GM23338 (cell line): Measurements from ENCODE around the gene SMURF1. TPM values are rescaled to one million over a fixed set of nuclear protein-coding genes. Genes with fewer than 3 reads are reported as not detected.

Experiments
- ATAC-seq: fragments of 200-7000 bp; cut with Tn5 transposase; 3 replicates; pipeline ENCODE4 v1.9.1; 2020
- DNase-seq: peaks from one replicate; pipeline ENCODE4 v3.0.0-alpha.2; 2015; ENCODE audit warnings: low spot score
- H2AFZ ChIP-seq: fragments of 200-600 bp; sonication (generic); 2 replicates; pipeline ENCODE4 v1.8.0; 2016; ENCODE audit warnings: antibody characterized with exemption, mild to moderate bottlenecking, moderate library complexity
- H3F3A ChIP-seq: fragments of 200-600 bp; sonication (generic); replicated peaks from 2 replicates; pipeline ENCODE4 v1.8.0; 2017; ENCODE audit warnings: antibody characterized with exemption, mixed run types, low read depth
- H3K27ac ChIP-seq: fragments of 200-600 bp; sonication (generic); 2 replicates; pipeline ENCODE4 v1.6.1; 2016; ENCODE audit warnings: low read depth
- H3K27me3 ChIP-seq: fragments of 200-600 bp; sonication (generic); 2 replicates; pipeline ENCODE4 v1.8.0; 2016; ENCODE audit warnings: mild to moderate bottlenecking, mixed run types, moderate library complexity; ENCODE audit not compliant: insufficient read depth
- H3K36me3 ChIP-seq: fragments of 200-600 bp; sonication (generic); 2 replicates; pipeline ENCODE4 v1.8.0; 2016; ENCODE audit warnings: mild to moderate bottlenecking; ENCODE audit not compliant: insufficient read depth
- H3K4me1 ChIP-seq: fragments of 200-600 bp; sonication (generic); 2 replicates; pipeline ENCODE4 v1.8.0; 2016; ENCODE audit warnings: mild to moderate bottlenecking, moderate library complexity; ENCODE audit not compliant: insufficient read depth
- H3K4me2 ChIP-seq: fragments of 200-600 bp; sonication (generic); 2 replicates; pipeline ENCODE4 v1.7.1; 2017; ENCODE audit warnings: mixed run types
- H3K4me3 ChIP-seq: fragments of 200-600 bp; sonication (generic); 2 replicates; pipeline ENCODE4 v1.6.1; 2016; ENCODE audit warnings: mixed run types
- H3K79me2 ChIP-seq: fragments of 200-600 bp; sonication (generic); replicated peaks from 2 replicates; pipeline ENCODE4 v1.8.0; 2017; ENCODE audit warnings: mild to moderate bottlenecking; ENCODE audit not compliant: insufficient read depth
- H3K9me2 ChIP-seq: fragments of 200-600 bp; sonication (generic); 2 replicates; pipeline ENCODE4 v1.8.0; 2017; ENCODE audit not compliant: insufficient read depth
- H4K20me1 ChIP-seq: fragments of 200-600 bp; sonication (generic); replicated peaks from 2 replicates; pipeline ENCODE4 v1.8.0; 2017; ENCODE audit warnings: mild to moderate bottlenecking; ENCODE audit not compliant: insufficient read depth
- H3K27ac Mint-ChIP-seq: 2 replicates; pipeline ENCODE4 v1.8.0; 2020; ENCODE audit warnings: inconsistent platforms, mild to moderate bottlenecking, moderate library complexity, mixed read lengths
- H3K27me3 Mint-ChIP-seq: 3 replicates; pipeline ENCODE4 v1.8.0; 2022; ENCODE audit warnings: low read depth, mild to moderate bottlenecking, moderate library complexity, mixed read lengths, inconsistent platforms; ENCODE audit not compliant: insufficient read depth, poor library complexity
- H3K36me3 Mint-ChIP-seq: 3 replicates; pipeline ENCODE4 v1.8.0; 2021; ENCODE audit warnings: low read depth, mild to moderate bottlenecking, inconsistent platforms, moderate library complexity, mixed read lengths
- H3K4me1 Mint-ChIP-seq: 3 replicates; pipeline ENCODE4 v1.8.0; 2020; ENCODE audit warnings: mild to moderate bottlenecking, inconsistent platforms, mixed read lengths
- H3K4me3 Mint-ChIP-seq: 3 replicates; pipeline ENCODE4 v1.8.0; 2021; ENCODE audit warnings: moderate library complexity, mild to moderate bottlenecking, inconsistent platforms, mixed read lengths
- H3K9me3 Mint-ChIP-seq: 3 replicates; pipeline ENCODE4 v1.8.0; 2020; ENCODE audit warnings: moderate library complexity, mild to moderate bottlenecking, inconsistent platforms, mixed read lengths
- CREB1 ChIP-seq: fragments of 250-450 bp; sonication (Bioruptor Pico); IDR thresholded peaks from 2 replicates; pipeline ENCODE4 v1.5.0; 2020; ENCODE audit warnings: low read depth, mild to moderate bottlenecking, moderate library complexity
- EZH2 ChIP-seq: fragments of 200-600 bp; sonication (generic); IDR thresholded peaks from one replicate; pipeline ENCODE4 v1.8.0; 2017; ENCODE audit warnings: antibody characterized with exemption, mild to moderate bottlenecking, low read depth; ENCODE audit not compliant: unreplicated experiment
- EZH2phosphoT487 ChIP-seq: fragments of 200-600 bp; sonication (generic); IDR thresholded peaks from one replicate; pipeline ENCODE4 v1.8.1; 2018; ENCODE audit warnings: antibody characterized with exemption; ENCODE audit not compliant: unreplicated experiment
- JUNB ChIP-seq: IDR thresholded peaks from one replicate; pipeline ENCODE4 v1.6.1; 2016; ENCODE audit warnings: antibody characterized with exemption; ENCODE audit not compliant: unreplicated experiment
- NANOG ChIP-seq: IDR thresholded peaks from 2 replicates; pipeline ENCODE4 v1.6.1; 2016; ENCODE audit warnings: antibody characterized with exemption, borderline replicate concordance
- POLR2AphosphoS5 ChIP-seq: IDR thresholded peaks from 2 replicates; pipeline ENCODE4 v1.6.1; 2016; ENCODE audit warnings: antibody characterized with exemption, low read depth
- STAT1 ChIP-seq: IDR thresholded peaks from one replicate; pipeline ENCODE4 v1.6.1; 2016; ENCODE audit warnings: antibody characterized with exemption; ENCODE audit not compliant: unreplicated experiment
- ZNF114 ChIP-seq: fragments of 250-450 bp; sonication (Bioruptor Pico); IDR thresholded peaks from 2 replicates; pipeline ENCODE4 v1.5.0; 2020; ENCODE audit warnings: mild to moderate bottlenecking, moderate library complexity
- ZNF331 ChIP-seq: fragments of 250-450 bp; sonication (Bioruptor Pico); IDR thresholded peaks from 2 replicates; pipeline ENCODE4 v1.5.0; 2020; ENCODE audit warnings: low read depth, mild to moderate bottlenecking, moderate library complexity
- polyA plus RNA-seq: library from polyadenylated mRNA; unstranded; fragments of >200 nt; fragmentation: Nextera tagmentation; extraction: Ambion mirVana; gene quantifications from 2 replicates; pipeline ENCODE4 v1.2.1, GENCODE V29; 2016
- total RNA-seq: library from RNA; depleted of rRNA; stranded (reverse); fragments of >200 nt; shearing (Covaris generic); gene quantifications from 2 replicates; pipeline ENCODE4 v1.2.3, GENCODE V29; 2014
- TF ChIP-seq, protein P1 (sequence below): IDR thresholded peaks from one replicate; pipeline ENCODE4 v1.6.1; 2018; ENCODE audit warnings: antibody characterized with exemption; ENCODE audit not compliant: unreplicated experiment
- TF ChIP-seq, protein P2 (sequence below), 2 experiments: fragments of 200-600 bp in 1 of 2; sonication (generic) in 1 of 2; conservative IDR thresholded peaks; 2 replicates each; pipeline versions ENCODE4 v1.5.1 to v1.6.1; 2016 to 2017; ENCODE audit warnings: antibody characterized with exemption in 2 of 2, low read depth in 2 of 2, mild to moderate bottlenecking in 2 of 2, moderate library complexity in 1 of 2
- TF ChIP-seq, protein P3 (sequence below): IDR thresholded peaks from 2 replicates; pipeline ENCODE4 v1.6.1; 2016; ENCODE audit warnings: antibody characterized with exemption
- TF ChIP-seq, protein P4 (sequence below): fragments of 250-450 bp; sonication (Bioruptor Pico); IDR thresholded peaks from 2 replicates; pipeline ENCODE4 v1.5.0; 2020; ENCODE audit warnings: mild to moderate bottlenecking, moderate library complexity

The SMURF1 gene
- total and polyA plus RNA-seq, 2 experiments from 2014 or later, result 5.8 to 23.9 TPM

DNA sequence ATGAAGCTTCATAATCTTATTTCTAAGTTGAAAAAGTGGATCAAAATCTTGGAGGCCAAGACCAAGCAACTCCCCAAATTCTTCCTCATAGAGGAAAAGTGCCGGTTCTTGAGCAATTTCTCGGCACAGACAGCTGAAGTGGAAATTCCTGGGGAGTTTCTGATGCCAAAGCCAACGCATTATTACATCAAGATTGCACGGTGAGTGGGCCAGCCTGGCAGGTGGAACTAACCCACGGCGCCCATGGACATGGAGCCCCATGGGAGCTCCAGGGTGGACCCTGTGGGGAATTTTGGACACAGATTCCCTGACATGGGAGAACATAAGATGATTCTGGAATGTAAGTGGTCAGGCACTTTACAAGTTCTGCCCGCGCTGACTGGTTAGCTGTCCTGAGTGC, 139.7 kb downstream of the SMURF1 start:
- Histone ChIP-seq H3K79me2 (no peaks in the 10 kb centered on the region), H3K27ac (no peak overlapping the region), H2AFZ (no peak overlapping the region), H3K4me2 (no peak overlapping the region), H3K9me2 (no peaks in the 10 kb centered on the region), H3K4me1 (no peaks in the 10 kb centered on the region), H3F3A (no peaks in the 10 kb centered on the region), H4K20me1 (no peaks in the 10 kb centered on the region; the same call in 1 of the 2 replicates), H3K36me3 (peaks cover 6% of the 10 kb centered on the region; the same call in 1 of the 2 replicates), H3K27me3 (no peaks in the 10 kb centered on the region), H3K4me3 (no peak overlapping the region)
- Mint-ChIP-seq H3K4me1 (no peaks in the 10 kb centered on the region; the same call in 2 of the 3 replicates), H3K36me3 (peaks cover 70% of the 10 kb centered on the region), H3K27ac (no peak overlapping the region), H3K9me3 (no peaks in the 10 kb centered on the region), H3K27me3 (peaks cover 6% of the 10 kb centered on the region), H3K4me3 (no peak overlapping the region)
- DNase-seq (no peak), ATAC-seq (no peak)
- TF ChIP-seq CREB1 (CRISPR knock-in tag), result no peak
- TF ChIP-seq STAT1, result no peak
- TF ChIP-seq ZNF331, result no peak
- TF ChIP-seq, protein P1, sequence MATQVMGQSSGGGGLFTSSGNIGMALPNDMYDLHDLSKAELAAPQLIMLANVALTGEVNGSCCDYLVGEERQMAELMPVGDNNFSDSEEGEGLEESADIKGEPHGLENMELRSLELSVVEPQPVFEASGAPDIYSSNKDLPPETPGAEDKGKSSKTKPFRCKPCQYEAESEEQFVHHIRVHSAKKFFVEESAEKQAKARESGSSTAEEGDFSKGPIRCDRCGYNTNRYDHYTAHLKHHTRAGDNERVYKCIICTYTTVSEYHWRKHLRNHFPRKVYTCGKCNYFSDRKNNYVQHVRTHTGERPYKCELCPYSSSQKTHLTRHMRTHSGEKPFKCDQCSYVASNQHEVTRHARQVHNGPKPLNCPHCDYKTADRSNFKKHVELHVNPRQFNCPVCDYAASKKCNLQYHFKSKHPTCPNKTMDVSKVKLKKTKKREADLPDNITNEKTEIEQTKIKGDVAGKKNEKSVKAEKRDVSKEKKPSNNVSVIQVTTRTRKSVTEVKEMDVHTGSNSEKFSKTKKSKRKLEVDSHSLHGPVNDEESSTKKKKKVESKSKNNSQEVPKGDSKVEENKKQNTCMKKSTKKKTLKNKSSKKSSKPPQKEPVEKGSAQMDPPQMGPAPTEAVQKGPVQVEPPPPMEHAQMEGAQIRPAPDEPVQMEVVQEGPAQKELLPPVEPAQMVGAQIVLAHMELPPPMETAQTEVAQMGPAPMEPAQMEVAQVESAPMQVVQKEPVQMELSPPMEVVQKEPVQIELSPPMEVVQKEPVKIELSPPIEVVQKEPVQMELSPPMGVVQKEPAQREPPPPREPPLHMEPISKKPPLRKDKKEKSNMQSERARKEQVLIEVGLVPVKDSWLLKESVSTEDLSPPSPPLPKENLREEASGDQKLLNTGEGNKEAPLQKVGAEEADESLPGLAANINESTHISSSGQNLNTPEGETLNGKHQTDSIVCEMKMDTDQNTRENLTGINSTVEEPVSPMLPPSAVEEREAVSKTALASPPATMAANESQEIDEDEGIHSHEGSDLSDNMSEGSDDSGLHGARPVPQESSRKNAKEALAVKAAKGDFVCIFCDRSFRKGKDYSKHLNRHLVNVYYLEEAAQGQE, result no peak
- no peak for TF ChIP-seq EZH2
- TF ChIP-seq, protein P2, sequence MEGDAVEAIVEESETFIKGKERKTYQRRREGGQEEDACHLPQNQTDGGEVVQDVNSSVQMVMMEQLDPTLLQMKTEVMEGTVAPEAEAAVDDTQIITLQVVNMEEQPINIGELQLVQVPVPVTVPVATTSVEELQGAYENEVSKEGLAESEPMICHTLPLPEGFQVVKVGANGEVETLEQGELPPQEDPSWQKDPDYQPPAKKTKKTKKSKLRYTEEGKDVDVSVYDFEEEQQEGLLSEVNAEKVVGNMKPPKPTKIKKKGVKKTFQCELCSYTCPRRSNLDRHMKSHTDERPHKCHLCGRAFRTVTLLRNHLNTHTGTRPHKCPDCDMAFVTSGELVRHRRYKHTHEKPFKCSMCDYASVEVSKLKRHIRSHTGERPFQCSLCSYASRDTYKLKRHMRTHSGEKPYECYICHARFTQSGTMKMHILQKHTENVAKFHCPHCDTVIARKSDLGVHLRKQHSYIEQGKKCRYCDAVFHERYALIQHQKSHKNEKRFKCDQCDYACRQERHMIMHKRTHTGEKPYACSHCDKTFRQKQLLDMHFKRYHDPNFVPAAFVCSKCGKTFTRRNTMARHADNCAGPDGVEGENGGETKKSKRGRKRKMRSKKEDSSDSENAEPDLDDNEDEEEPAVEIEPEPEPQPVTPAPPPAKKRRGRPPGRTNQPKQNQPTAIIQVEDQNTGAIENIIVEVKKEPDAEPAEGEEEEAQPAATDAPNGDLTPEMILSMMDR (conservative IDR thresholded peaks at IDR 0.05; ENCODE audit: low read depth in 2 of 2), result no peak
- TF ChIP-seq POLR2AphosphoS5, result no peak
- TF ChIP-seq ZNF114 (CRISPR knock-in tag), result no peak
- no peak for TF ChIP-seq JUNB
- TF ChIP-seq, protein P3, sequence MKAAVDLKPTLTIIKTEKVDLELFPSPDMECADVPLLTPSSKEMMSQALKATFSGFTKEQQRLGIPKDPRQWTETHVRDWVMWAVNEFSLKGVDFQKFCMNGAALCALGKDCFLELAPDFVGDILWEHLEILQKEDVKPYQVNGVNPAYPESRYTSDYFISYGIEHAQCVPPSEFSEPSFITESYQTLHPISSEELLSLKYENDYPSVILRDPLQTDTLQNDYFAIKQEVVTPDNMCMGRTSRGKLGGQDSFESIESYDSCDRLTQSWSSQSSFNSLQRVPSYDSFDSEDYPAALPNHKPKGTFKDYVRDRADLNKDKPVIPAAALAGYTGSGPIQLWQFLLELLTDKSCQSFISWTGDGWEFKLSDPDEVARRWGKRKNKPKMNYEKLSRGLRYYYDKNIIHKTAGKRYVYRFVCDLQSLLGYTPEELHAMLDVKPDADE, result no peak
- TF ChIP-seq, protein P4, sequence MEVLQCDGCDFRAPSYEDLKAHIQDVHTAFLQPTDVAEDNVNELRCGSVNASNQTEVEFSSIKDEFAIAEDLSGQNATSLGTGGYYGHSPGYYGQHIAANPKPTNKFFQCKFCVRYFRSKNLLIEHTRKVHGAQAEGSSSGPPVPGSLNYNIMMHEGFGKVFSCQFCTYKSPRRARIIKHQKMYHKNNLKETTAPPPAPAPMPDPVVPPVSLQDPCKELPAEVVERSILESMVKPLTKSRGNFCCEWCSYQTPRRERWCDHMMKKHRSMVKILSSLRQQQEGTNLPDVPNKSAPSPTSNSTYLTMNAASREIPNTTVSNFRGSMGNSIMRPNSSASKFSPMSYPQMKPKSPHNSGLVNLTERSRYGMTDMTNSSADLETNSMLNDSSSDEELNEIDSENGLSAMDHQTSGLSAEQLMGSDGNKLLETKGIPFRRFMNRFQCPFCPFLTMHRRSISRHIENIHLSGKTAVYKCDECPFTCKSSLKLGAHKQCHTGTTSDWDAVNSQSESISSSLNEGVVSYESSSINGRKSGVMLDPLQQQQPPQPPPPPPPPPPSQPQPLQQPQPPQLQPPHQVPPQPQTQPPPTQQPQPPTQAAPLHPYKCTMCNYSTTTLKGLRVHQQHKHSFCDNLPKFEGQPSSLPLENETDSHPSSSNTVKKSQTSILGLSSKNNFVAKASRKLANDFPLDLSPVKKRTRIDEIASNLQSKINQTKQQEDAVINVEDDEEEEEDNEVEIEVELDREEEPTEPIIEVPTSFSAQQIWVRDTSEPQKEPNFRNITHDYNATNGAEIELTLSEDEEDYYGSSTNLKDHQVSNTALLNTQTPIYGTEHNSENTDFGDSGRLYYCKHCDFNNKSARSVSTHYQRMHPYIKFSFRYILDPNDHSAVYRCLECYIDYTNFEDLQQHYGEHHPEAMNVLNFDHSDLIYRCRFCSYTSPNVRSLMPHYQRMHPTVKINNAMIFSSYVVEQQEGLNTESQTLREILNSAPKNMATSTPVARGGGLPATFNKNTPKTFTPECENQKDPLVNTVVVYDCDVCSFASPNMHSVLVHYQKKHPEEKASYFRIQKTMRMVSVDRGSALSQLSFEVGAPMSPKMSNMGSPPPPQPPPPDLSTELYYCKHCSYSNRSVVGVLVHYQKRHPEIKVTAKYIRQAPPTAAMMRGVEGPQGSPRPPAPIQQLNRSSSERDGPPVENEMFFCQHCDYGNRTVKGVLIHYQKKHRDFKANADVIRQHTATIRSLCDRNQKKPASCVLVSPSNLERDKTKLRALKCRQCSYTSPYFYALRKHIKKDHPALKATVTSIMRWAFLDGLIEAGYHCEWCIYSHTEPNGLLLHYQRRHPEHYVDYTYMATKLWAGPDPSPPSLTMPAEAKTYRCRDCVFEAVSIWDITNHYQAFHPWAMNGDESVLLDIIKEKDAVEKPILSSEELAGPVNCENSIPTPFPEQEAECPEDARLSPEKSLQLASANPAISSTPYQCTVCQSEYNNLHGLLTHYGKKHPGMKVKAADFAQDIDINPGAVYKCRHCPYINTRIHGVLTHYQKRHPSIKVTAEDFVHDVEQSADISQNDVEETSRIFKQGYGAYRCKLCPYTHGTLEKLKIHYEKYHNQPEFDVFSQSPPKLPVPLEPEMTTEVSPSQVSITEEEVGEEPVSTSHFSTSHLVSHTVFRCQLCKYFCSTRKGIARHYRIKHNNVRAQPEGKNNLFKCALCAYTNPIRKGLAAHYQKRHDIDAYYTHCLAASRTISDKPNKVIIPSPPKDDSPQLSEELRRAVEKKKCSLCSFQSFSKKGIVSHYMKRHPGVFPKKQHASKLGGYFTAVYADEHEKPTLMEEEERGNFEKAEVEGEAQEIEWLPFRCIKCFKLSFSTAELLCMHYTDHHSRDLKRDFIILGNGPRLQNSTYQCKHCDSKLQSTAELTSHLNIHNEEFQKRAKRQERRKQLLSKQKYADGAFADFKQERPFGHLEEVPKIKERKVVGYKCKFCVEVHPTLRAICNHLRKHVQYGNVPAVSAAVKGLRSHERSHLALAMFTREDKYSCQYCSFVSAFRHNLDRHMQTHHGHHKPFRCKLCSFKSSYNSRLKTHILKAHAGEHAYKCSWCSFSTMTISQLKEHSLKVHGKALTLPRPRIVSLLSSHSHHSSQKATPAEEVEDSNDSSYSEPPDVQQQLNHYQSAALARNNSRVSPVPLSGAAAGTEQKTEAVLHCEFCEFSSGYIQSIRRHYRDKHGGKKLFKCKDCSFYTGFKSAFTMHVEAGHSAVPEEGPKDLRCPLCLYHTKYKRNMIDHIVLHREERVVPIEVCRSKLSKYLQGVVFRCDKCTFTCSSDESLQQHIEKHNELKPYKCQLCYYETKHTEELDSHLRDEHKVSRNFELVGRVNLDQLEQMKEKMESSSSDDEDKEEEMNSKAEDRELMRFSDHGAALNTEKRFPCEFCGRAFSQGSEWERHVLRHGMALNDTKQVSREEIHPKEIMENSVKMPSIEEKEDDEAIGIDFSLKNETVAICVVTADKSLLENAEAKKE (CRISPR knock-in tag), result no peak
- no peak for TF ChIP-seq EZH2phosphoT487
- no peak for TF ChIP-seq NANOG
